H9 (cell line): ENCODE measurements around the gene DNAJA2. TPM values are rescaled to one million over a fixed set of nuclear protein-coding genes. Genes with fewer than 3 reads are reported as not detected.

Source experiments
- DNase-seq: peaks from one replicate; pipeline ENCODE4 v3.0.0-alpha.2; 2017
- H2AFZ ChIP-seq: one replicate; pipeline ENCODE4 v1.6.1; 2013; ENCODE audit warnings: mild to moderate bottlenecking, low read length, control low read depth, moderate library complexity
- H2AK5ac ChIP-seq: 2 replicates; pipeline ENCODE4 v1.6.1; 2013; ENCODE audit warnings: low read length, control low read depth, mixed read lengths; ENCODE audit not compliant: insufficient read length
- H2BK120ac ChIP-seq: one replicate; pipeline ENCODE4 v1.6.1; 2013; ENCODE audit warnings: low read depth, mild to moderate bottlenecking, low read length, control low read depth, inconsistent platforms; ENCODE audit not compliant: poor library complexity, severe bottlenecking
- H2BK12ac ChIP-seq: 2 replicates; pipeline ENCODE4 v1.6.1; 2013; ENCODE audit warnings: low read length, control low read depth, mixed read lengths, low read depth; ENCODE audit not compliant: insufficient read length
- H2BK15ac ChIP-seq: 2 replicates; pipeline ENCODE4 v1.6.1; 2013; ENCODE audit warnings: low read depth, low read length, control low read depth
- H2BK20ac ChIP-seq: one replicate; pipeline ENCODE4 v1.6.1; 2013; ENCODE audit warnings: low read depth, mild to moderate bottlenecking, low read length, control low read depth, inconsistent platforms; ENCODE audit not compliant: poor library complexity, severe bottlenecking
- H2BK5ac ChIP-seq: 2 replicates; pipeline ENCODE4 v1.6.1; 2013; ENCODE audit warnings: low read length, control low read depth, mixed read lengths; ENCODE audit not compliant: insufficient read length
- H3K14ac ChIP-seq: 2 replicates; pipeline ENCODE4 v1.6.1; 2013; ENCODE audit warnings: low read length, control low read depth; ENCODE audit not compliant: insufficient read depth
- H3K18ac ChIP-seq: 2 replicates; pipeline ENCODE4 v1.6.1; 2013; ENCODE audit warnings: low read depth, mild to moderate bottlenecking, mixed read lengths, low read length, control low read depth; ENCODE audit not compliant: insufficient read length
- H3K23ac ChIP-seq: 2 replicates; pipeline ENCODE4 v1.6.1; 2013; ENCODE audit warnings: low read length, control low read depth, mixed read lengths, low read depth; ENCODE audit not compliant: insufficient read length
- H3K23me2 ChIP-seq: 2 replicates; pipeline ENCODE4 v1.6.1; 2013; ENCODE audit warnings: low read depth, mild to moderate bottlenecking, mixed read lengths, low read length, control low read depth; ENCODE audit not compliant: insufficient read length, poor library complexity, severe bottlenecking
- H3K27ac ChIP-seq: 2 replicates; pipeline ENCODE4 v1.5.1; 2013; ENCODE audit warnings: low read length, control low read depth, mixed read lengths, low read depth; ENCODE audit not compliant: insufficient read length
- H3K27me3 ChIP-seq: 2 replicates; pipeline ENCODE4 v1.6.1; 2013; ENCODE audit warnings: low read length, control low read depth, inconsistent platforms; ENCODE audit not compliant: insufficient read depth
- H3K4ac ChIP-seq: 2 replicates; pipeline ENCODE4 v1.6.1; 2013; ENCODE audit warnings: low read depth, mild to moderate bottlenecking, control low read depth, inconsistent platforms, low read length, moderate library complexity
- H3K4me1 ChIP-seq: 2 replicates; pipeline ENCODE4 v1.6.1; 2013; ENCODE audit warnings: low read length, control low read depth, inconsistent platforms; ENCODE audit not compliant: insufficient read depth
- H3K4me2 ChIP-seq: 2 replicates; pipeline ENCODE4 v1.6.1; 2013; ENCODE audit warnings: low read length, control low read depth, mixed read lengths; ENCODE audit not compliant: insufficient read length, insufficient read depth
- H3K56ac ChIP-seq: 2 replicates; pipeline ENCODE4 v1.6.1; 2013; ENCODE audit warnings: low read depth, mild to moderate bottlenecking, mixed read lengths, low read length, control low read depth; ENCODE audit not compliant: insufficient read length
- H3K79me1 ChIP-seq: 2 replicates; pipeline ENCODE4 v1.6.1; 2013; ENCODE audit warnings: low read depth, mild to moderate bottlenecking, moderate library complexity, low read length, control low read depth, inconsistent platforms; ENCODE audit not compliant: insufficient read depth, poor library complexity, severe bottlenecking
- H3K79me2 ChIP-seq: 2 replicates; pipeline ENCODE4 v1.6.1; 2013; ENCODE audit warnings: low read length, control low read depth, inconsistent platforms; ENCODE audit not compliant: insufficient read depth
- H3K9ac ChIP-seq: 2 replicates; pipeline ENCODE4 v1.6.1; 2013; ENCODE audit warnings: low read length, control low read depth, mixed read lengths; ENCODE audit not compliant: insufficient read length; ENCODE audit errors: extremely low read depth
- H3K9me3 ChIP-seq: one replicate; pipeline ENCODE4 v1.6.1; 2013; ENCODE audit warnings: low read depth, low read length, inconsistent platforms; ENCODE audit not compliant: control insufficient read depth
- H3T11ph ChIP-seq: one replicate; pipeline ENCODE4 v1.6.1; 2013; ENCODE audit warnings: mild to moderate bottlenecking, low read length, control low read depth, inconsistent platforms
- H4K20me1 ChIP-seq: one replicate; pipeline ENCODE4 v1.6.1; 2013; ENCODE audit not compliant: control insufficient read depth, insufficient read length, insufficient read depth
- H4K5ac ChIP-seq: 2 replicates; pipeline ENCODE4 v1.6.1; 2013; ENCODE audit warnings: low read depth, mild to moderate bottlenecking, mixed read lengths, low read length, control low read depth; ENCODE audit not compliant: insufficient read length
- H4K8ac ChIP-seq: replicated peaks from 2 replicates; pipeline ENCODE4 v1.6.1; 2013; ENCODE audit warnings: low read length, control low read depth, mixed read lengths, low read depth; ENCODE audit not compliant: insufficient read length
- H4K91ac ChIP-seq: 2 replicates; pipeline ENCODE4 v1.6.1; 2013; ENCODE audit warnings: low read depth, mild to moderate bottlenecking, moderate library complexity, mixed read lengths, low read length, control low read depth; ENCODE audit not compliant: insufficient read length
- H3K27ac Mint-ChIP-seq, 3 experiments: 2 replicates in 2 of 3; 3 replicates in 1 of 3; pipeline ENCODE4 v1.8.0; 2020 to 2021; ENCODE audit warnings: mixed read lengths in 3 of 3, mild to moderate bottlenecking in 1 of 3, moderate library complexity in 1 of 3
- H3K27me3 Mint-ChIP-seq: 2 replicates; pipeline ENCODE4 v1.8.0; 2021; ENCODE audit warnings: low read depth, mild to moderate bottlenecking, moderate library complexity, mixed read lengths
- H3K36me3 Mint-ChIP-seq, 3 experiments: 2 replicates in 2 of 3; 3 replicates in 1 of 3; pipeline ENCODE4 v1.8.0; 2020 to 2021; ENCODE audit warnings: low read depth in 3 of 3, mixed read lengths in 3 of 3; ENCODE audit not compliant: insufficient read depth in 1 of 3
- H3K4me1 Mint-ChIP-seq, 2 experiments: 2 replicates each; pipeline ENCODE4 v1.8.0; 2020; ENCODE audit warnings: mixed read lengths in 2 of 2
- H3K4me3 Mint-ChIP-seq, 2 experiments: 2 replicates in 1 of 2; 3 replicates in 1 of 2; pipeline ENCODE4 v1.8.0; 2020 to 2021; ENCODE audit warnings: mild to moderate bottlenecking in 2 of 2, mixed read lengths in 2 of 2, moderate library complexity in 1 of 2
- H3K9me3 Mint-ChIP-seq, 2 experiments: 2 replicates in 1 of 2; 3 replicates in 1 of 2; pipeline ENCODE4 v1.8.0; 2020; ENCODE audit warnings: mild to moderate bottlenecking in 2 of 2, mixed read lengths in 2 of 2, moderate library complexity in 1 of 2
- CTCF ChIP-seq: fragments of 200-600 bp; sonication (generic); conservative IDR thresholded peaks from 3 replicates; pipeline ENCODE4 v1.8.0; 2021; ENCODE audit warnings: antibody characterized with exemption, mild to moderate bottlenecking
- WGBS: extraction: QIAGEN DNeasy Blood & Tissue Kit; methylation state at CpG from one replicate; pipeline ENCODE4 v1.1.7; 2013; ENCODE audit warnings: missing lambda C conversion rate, low lambda C conversion rate, mixed read lengths; ENCODE audit not compliant: insufficient read length; ENCODE audit errors: extremely low coverage; 5-methylcytosine and 5-hydroxymethylcytosine counted together
- total RNA-seq: library from RNA; stranded (reverse); gene quantifications from 2 replicates; pipeline ENCODE4 v1.2.1, GENCODE V29; 2021

The DNAJA2 gene
- total RNA-seq, 1 experiment from 2014 or later: 102 TPM

- peaks cover 1% of the 10 kb centered on the region; the same call in 1 of the 2 replicates for H3K27me3 Mint-ChIP-seq
- Histone ChIP-seq H3K4me1 (no peaks in the 10 kb centered on the region), H3K79me2 (no peaks in the 10 kb centered on the region), H3K23ac (no peak overlapping the region), H3T11ph (no peak overlapping the region), H3K4me2 (no peak overlapping the region), H2AFZ (no peak overlapping the region), H4K8ac (no peak overlapping the region), H3K23me2 (no peaks in the 10 kb centered on the region), H3K79me1 (no peaks in the 10 kb centered on the region), H2BK20ac (no peak overlapping the region), H2BK15ac (no peak overlapping the region), H2BK12ac (no peak overlapping the region), H4K5ac (no peak overlapping the region), H3K56ac (no peak overlapping the region), H2AK5ac (no peak overlapping the region), H2BK5ac (no peak overlapping the region), H3K4ac (no peak overlapping the region), H4K20me1 (no peaks in the 10 kb centered on the region), H3K27ac (no peak overlapping the region), H3K18ac (no peak overlapping the region), H3K9me3 (no peaks in the 10 kb centered on the region), H3K9ac (no peak overlapping the region), H3K27me3 (no peaks in the 10 kb centered on the region), H4K91ac (no peak overlapping the region), H3K14ac (no peak overlapping the region), H2BK120ac (no peak overlapping the region)
- no peak for TF ChIP-seq CTCF
- peak overlapping the region; percentile 29 to 96 (median 86); a peak in 4 of 7 replicates for H3K27ac Mint-ChIP-seq
- peaks cover 18 to 32% (median 18%) of the 10 kb centered on the region in 3 experiments for H3K36me3 Mint-ChIP-seq
- H3K9me3 Mint-ChIP-seq: peaks cover 3 to 4% of the 10 kb centered on the region in 2 experiments; a peak in 2 of 5 replicates
- DNase-seq: peak; percentile 79
- WGBS: no CpG with 5 or more reads among the region's 7 CpGs
- H3K4me1 Mint-ChIP-seq: peaks cover 5 to 12% of the 10 kb centered on the region in 2 experiments
- H3K4me3 Mint-ChIP-seq: no peak overlapping the region; a peak in 1 of 5 replicates
Observed at GRCh38 chr16:46932802-46933201, 40.7 kb downstream of the DNAJA2 start.
